A549 (cell line): ENCODE measurements around the gene TCERG1L.

Experiments
- CTCF ChIP-seq: fragments of >200 bp; sonication (Bioruptor Twin); formaldehyde crosslinking; IDR thresholded peaks from 3 replicates; pipeline ENCODE4 v1.5.1; 2016
- EP300 ChIP-seq, 2 experiments: fragments of >200 bp; sonication (Bioruptor Twin); formaldehyde crosslinking; IDR thresholded peaks; 2 replicates in 1 of 2; 3 replicates in 1 of 2; pipeline ENCODE4 v1.6.1; 2016 to 2017
- HES2 ChIP-seq: fragments of >200 bp; sonication (Bioruptor Twin); formaldehyde crosslinking; IDR thresholded peaks from 2 replicates; pipeline ENCODE4 v1.6.1; 2016
- ZSCAN20 ChIP-seq: fragments of 250-450 bp; sonication (Bioruptor Pico); IDR thresholded peaks from 2 replicates; pipeline ENCODE4 v1.8.0; 2022; ENCODE audit warnings: mild to moderate bottlenecking, moderate library complexity

DNA sequence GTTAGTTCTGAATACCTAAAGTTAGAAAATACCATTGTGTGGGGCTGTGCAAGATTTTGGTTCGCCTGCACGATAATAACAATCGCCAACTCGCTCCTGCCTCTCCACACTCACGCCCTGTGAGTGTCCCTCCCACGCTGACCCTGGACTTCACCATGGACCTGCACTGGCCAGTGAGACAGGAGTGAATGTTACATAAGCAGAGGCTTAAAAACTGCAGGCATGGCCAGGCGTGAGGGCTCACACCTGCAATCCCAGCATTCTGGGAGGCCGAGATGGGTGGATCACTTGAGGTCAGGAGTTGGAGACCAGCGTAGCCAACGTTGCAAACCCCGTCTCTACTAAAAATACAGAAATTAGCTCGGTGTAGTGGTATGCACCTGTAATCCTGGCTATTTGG is 68.4 kb downstream of the TCERG1L start:
- no peak for TF ChIP-seq ZSCAN20 (CRISPR knock-in tag)
- TF ChIP-seq EP300 (IDR thresholded peaks at IDR 0.05) = no peak
- TF ChIP-seq HES2 = no peak
- TF ChIP-seq CTCF = no peak
